ENCODE measurements around the gene KLK11. TPM values are rescaled to one million over a fixed set of nuclear protein-coding genes. Genes with fewer than 3 reads are reported as not detected.
A peak's percentile ranks its signal among the peaks of the same experiment; 100 is the strongest.

The KLK11 gene
- total and polyA plus RNA-seq, 10 donors: 0.09 to 0.29 TPM; not detected in 8

GRCh38 chr19:51066393-51067186 lies 40.2 kb upstream of the KLK11 start:
- Histone ChIP-seq H3K27ac (no peak overlapping the region), H3K4me3 (no peak overlapping the region), H3K27me3 (replicated peaks in 1 of 7) (peaks cover 0 to 62% (median 25%) of the 10 kb centered on the region in 7 donors), H3K9me3 (no peaks in the 10 kb centered on the region), H3K4me1 (peaks cover 0 to 11% (median 6%) of the 10 kb centered on the region in 6 donors), H3K36me3 (no peaks in the 10 kb centered on the region)
- TF ChIP-seq CTCF (IDR thresholded peaks at IDR 0.05 in 8 of 11, conservative IDR thresholded peaks at IDR 0.05 in 3 of 11) (no peak), POLR2AphosphoS5 (IDR thresholded peaks at IDR 0.05) (no peak), POLR2A (IDR thresholded peaks at IDR 0.05) (no peak)
- intact Hi-C loops (cut with DNase I; ENCODE audit: low total_unique reads): no loop called here
- 59 to 70% (median 62%) methylated on average over 7 of the region's 7 CpGs for WGBS, 5 donors
- no peak for DNase-seq

GRCh38 chr19:51065221-51065960 lies 39.0 kb upstream of the KLK11 start:
- peak overlapping the region in 4 of 8 donors; percentile 5 to 50 (median 14) for H3K4me3 ChIP-seq
- no peaks in the 10 kb centered on the region for H3K36me3 ChIP-seq
- intact Hi-C loops (cut with DNase I; ENCODE audit: low total_unique reads): no loop called here
- no peak overlapping the region for H3K27ac ChIP-seq
- TF ChIP-seq POLR2AphosphoS5 (IDR thresholded peaks at IDR 0.05) (no peak), CTCF (IDR thresholded peaks at IDR 0.05 in 8 of 11, conservative IDR thresholded peaks at IDR 0.05 in 3 of 11) (no peak), POLR2A (IDR thresholded peaks at IDR 0.05) (no peak)
- peaks cover 0 to 72% (median 25%) of the 10 kb centered on the region in 7 donors for H3K27me3 ChIP-seq (replicated peaks in 1 of 7)
- no peaks in the 10 kb centered on the region for H3K9me3 ChIP-seq
- 13 to 16% (median 14%) methylated on average over 25 of the region's 25 CpGs for WGBS, 5 donors
- no peak for DNase-seq
- H3K4me1 ChIP-seq: peaks cover 0 to 11% (median 6%) of the 10 kb centered on the region in 6 donors

GRCh38 chr19:51064534-51065220 lies 38.3 kb upstream of the KLK11 start, which contains the start of gene KLK13:
TSS of gene KLK13 (minus strand) at chr19:51065092. CDS start at chr19:51065067, 25 bp downstream.
- H3K36me3 ChIP-seq: no peaks in the 10 kb centered on the region
- no peak within 1 kb of the TSS for H3K27ac ChIP-seq
- H3K9me3 ChIP-seq: no peaks in the 10 kb centered on the region
- WGBS, 5 donors: 13 to 18% (median 16%) methylated on average over 29 to 38 of the region's 38 CpGs
- H3K4me1 ChIP-seq: peaks cover 0 to 11% (median 6%) of the 10 kb centered on the region in 6 donors
- peaks cover 0 to 78% (median 25%) of the 10 kb centered on the region in 7 donors for H3K27me3 ChIP-seq (replicated peaks in 1 of 7)
- H3K4me3 ChIP-seq: peak within 1 kb of the TSS in 5 of 8 donors; percentile 5 to 50 (median 9)
- no peak for DNase-seq
- TF ChIP-seq POLR2AphosphoS5 (IDR thresholded peaks at IDR 0.05): no peak
- no peak for TF ChIP-seq CTCF (IDR thresholded peaks at IDR 0.05 in 8 of 11, conservative IDR thresholded peaks at IDR 0.05 in 3 of 11)
- no peak for TF ChIP-seq POLR2A (IDR thresholded peaks at IDR 0.05)
- intact Hi-C loops (cut with DNase I; ENCODE audit: low total_unique reads): no loop called here
